ENCODE results near the gene TMEM129. TPM values are rescaled to one million over a fixed set of nuclear protein-coding genes. Genes with fewer than 3 reads are reported as not detected.

The TMEM129 gene
- total and polyA plus RNA-seq, 9 donors = 19.7 to 28.4 (median 23.3) TPM

GRCh38 chr4:1723131-1723801 lies 2.1 kb upstream of the TMEM129 start:
- H3K27ac ChIP-seq (ENCODE audit: low read length) = peak overlapping the region; percentile 62
- DNase-seq = no peak
- no peak overlapping the region for H3K4me3 ChIP-seq (ENCODE audit: low read length)
- no peaks in the 10 kb centered on the region for H3K27me3 ChIP-seq (ENCODE audit: control insufficient read depth, insufficient read depth, low read length)
- H3K4me1 ChIP-seq (ENCODE audit: control insufficient read depth, insufficient read depth, low read length) = peaks cover 44% of the 10 kb centered on the region
- 90% methylated on average over 9 of the region's 12 CpGs for WGBS (ENCODE audit: insufficient coverage)
- no peaks in the 10 kb centered on the region for H3K9me3 ChIP-seq (replicated peaks; ENCODE audit: control insufficient read depth, low read depth, low read length)
- peaks cover 43% of the 10 kb centered on the region for H3K36me3 ChIP-seq (ENCODE audit: control insufficient read depth, insufficient read depth, low read length)

GRCh38 chr4:1722551-1723118 lies 1.5 kb upstream of the TMEM129 start:
- WGBS (ENCODE audit: insufficient coverage) = 60% methylated on average over 9 of the region's 18 CpGs
- DNase-seq = no peak
- Histone ChIP-seq H3K27me3 (ENCODE audit: control insufficient read depth, insufficient read depth, low read length) (no peaks in the 10 kb centered on the region), H3K4me3 (ENCODE audit: low read length) (peak overlapping the region; percentile 54), H3K4me1 (ENCODE audit: control insufficient read depth, insufficient read depth, low read length) (peaks cover 40% of the 10 kb centered on the region), H3K27ac (ENCODE audit: low read length) (peak overlapping the region; percentile 51), H3K9me3 (replicated peaks; ENCODE audit: control insufficient read depth, low read depth, low read length) (no peaks in the 10 kb centered on the region), H3K36me3 (ENCODE audit: control insufficient read depth, insufficient read depth, low read length) (peaks cover 43% of the 10 kb centered on the region)

DNA sequence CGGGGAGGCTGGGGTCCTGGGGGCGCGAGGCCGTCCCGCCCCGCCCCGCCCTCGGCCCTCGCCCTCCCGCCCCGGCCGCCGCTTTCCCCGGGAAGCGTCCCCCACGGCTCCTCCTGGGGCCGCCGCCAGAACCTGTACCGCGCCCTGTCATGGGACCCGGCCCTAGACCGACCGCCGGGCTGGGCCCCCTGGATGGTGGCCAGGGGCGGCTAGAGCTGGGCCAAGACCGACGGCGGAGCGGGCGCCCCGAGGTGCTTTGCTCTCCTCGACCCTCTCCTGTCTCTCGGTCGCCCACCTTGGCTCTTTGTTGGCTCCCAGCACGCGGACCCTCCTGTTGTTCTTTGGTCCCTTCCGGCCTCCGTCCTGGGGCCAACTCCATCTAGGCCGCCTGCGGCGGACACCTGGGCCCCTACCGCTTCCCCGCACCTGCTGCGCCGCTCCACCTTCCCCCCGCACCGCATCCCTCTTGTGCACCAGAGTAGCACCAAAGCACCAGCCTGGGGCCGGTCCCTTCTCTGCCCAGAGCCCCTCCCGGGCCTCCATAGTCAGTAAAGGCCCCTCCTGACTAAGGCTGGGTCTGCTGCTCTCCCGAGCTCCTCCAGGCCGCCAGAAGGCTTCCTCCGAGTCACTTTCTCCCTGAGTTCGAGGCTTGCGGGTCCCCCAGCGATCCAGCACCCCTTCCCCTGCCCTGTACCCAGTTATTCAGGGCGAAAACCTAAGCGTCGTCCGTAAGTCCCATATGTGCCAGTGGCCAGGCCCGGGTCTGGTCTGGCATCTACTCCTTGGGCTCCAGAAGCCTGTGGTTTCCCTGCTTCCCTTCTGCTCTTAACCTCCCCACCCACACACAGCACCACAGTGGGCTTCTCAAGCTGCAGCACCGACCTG lies 785 bp upstream of the TMEM129 start:
- H3K4me1 ChIP-seq (ENCODE audit: control insufficient read depth, insufficient read depth, low read length) = peaks cover 37% of the 10 kb centered on the region
- H3K4me3 ChIP-seq (ENCODE audit: low read length) = peak overlapping the region; percentile 54
- H3K27ac ChIP-seq (ENCODE audit: low read length) = no peak overlapping the region
- no peaks in the 10 kb centered on the region for H3K27me3 ChIP-seq (ENCODE audit: control insufficient read depth, insufficient read depth, low read length)
- DNase-seq = no peak
- WGBS (ENCODE audit: insufficient coverage) = 3% methylated on average over 60 of the region's 61 CpGs
- H3K36me3 ChIP-seq (ENCODE audit: control insufficient read depth, insufficient read depth, low read length) = peaks cover 38% of the 10 kb centered on the region
- no peaks in the 10 kb centered on the region for H3K9me3 ChIP-seq (replicated peaks; ENCODE audit: control insufficient read depth, low read depth, low read length)

DNA sequence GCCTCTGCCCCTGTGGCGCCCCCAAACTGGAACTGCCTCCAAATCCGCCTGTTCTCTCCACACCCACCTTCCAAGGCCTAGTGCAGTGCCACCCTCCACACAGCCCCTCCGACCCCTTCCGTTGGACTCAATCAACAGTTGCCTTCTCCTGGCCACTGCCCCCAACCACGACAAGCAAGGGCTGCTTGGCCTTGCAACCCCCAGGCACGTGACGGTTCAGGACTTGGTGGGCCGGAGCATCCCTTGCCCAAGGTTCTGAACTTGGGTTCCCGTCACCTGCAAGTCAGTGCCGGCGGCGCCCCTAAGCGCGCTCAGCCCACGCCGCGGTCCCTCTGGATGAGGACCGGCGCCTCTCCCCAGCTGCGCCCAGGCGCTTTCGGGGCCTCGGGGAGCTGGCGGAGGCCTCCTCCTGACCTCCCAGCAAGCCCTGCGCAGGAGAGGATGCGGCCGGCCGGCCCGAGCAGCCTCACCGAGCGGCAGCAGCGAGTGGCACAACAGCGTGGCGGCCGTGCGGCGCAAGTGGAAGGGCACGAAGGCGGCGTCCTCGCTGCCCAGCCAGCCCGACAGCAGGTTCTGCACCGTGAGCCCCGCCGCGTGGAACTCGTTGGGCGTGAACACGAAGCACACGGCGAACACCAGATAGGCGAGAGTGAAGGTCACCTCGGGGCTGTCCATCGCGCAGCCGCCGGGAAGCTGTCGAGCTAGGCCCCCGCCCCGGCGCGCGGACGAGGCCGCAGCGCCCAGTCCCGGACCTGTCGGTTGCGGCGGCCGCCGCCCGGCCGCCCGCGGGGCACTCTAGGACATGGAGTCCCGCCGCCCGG lies 750 bp downstream of the TMEM129 start:
- peak overlapping the region; percentile 71 for H3K4me3 ChIP-seq (ENCODE audit: low read length)
- peak; percentile 63 for DNase-seq
- H3K9me3 ChIP-seq (replicated peaks; ENCODE audit: control insufficient read depth, low read depth, low read length) = no peaks in the 10 kb centered on the region
- peaks cover 28% of the 10 kb centered on the region for H3K4me1 ChIP-seq (ENCODE audit: control insufficient read depth, insufficient read depth, low read length)
- peaks cover 33% of the 10 kb centered on the region for H3K36me3 ChIP-seq (ENCODE audit: control insufficient read depth, insufficient read depth, low read length)
- H3K27me3 ChIP-seq (ENCODE audit: control insufficient read depth, insufficient read depth, low read length) = no peaks in the 10 kb centered on the region
- peak overlapping the region; percentile 76 for H3K27ac ChIP-seq (ENCODE audit: low read length)
- WGBS (ENCODE audit: insufficient coverage) = under 1% methylated on average over 74 of the region's 79 CpGs

DNA sequence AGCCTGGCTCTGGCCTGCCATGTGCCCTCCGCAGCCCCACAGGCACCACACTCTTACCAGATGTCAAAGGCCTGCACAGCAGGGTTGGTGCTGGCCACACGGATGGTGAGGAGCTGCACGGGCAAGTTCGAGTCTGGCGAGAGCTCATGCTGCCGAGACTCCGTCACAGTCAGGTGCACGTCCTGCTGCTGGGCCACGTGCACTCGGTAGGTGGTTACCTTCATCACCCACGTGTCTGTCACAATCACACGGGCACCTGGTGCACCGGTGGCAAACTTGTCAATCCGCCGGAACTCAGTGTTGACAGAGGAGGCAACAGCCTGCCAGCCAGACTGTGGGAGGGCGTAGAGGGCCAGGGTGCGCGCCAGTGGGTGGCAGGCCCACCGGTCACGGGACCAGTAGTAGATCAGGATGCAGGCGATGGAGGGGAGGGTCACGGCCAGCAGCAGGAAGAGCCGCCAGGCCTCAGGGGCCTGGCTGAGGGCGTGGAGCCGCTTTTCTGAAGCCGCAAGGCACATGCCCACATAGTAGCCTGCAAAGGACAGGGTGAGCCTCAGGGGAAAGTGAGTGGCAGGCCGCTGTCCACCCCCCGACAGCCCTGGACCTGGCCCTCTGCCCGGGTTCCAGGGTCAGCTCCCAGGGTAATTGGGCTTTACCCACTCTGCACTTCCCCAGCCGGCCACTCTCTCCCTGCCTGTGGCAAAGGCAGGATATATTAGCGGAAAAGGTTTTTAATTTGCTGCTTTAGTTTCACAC lies 2.9 kb downstream of the TMEM129 start:
- peaks cover 29% of the 10 kb centered on the region for H3K4me1 ChIP-seq (ENCODE audit: control insufficient read depth, insufficient read depth, low read length)
- H3K36me3 ChIP-seq (ENCODE audit: control insufficient read depth, insufficient read depth, low read length) = peaks cover 27% of the 10 kb centered on the region
- H3K9me3 ChIP-seq (replicated peaks; ENCODE audit: control insufficient read depth, low read depth, low read length) = no peaks in the 10 kb centered on the region
- no peak overlapping the region for H3K27ac ChIP-seq (ENCODE audit: low read length)
- H3K27me3 ChIP-seq (ENCODE audit: control insufficient read depth, insufficient read depth, low read length) = no peaks in the 10 kb centered on the region
- no peak overlapping the region for H3K4me3 ChIP-seq (ENCODE audit: low read length)
- DNase-seq = no peak
- whole genome bisulfite sequencing (ENCODE audit: insufficient coverage) = 87% methylated on average over 28 of the region's 31 CpGs

DNA sequence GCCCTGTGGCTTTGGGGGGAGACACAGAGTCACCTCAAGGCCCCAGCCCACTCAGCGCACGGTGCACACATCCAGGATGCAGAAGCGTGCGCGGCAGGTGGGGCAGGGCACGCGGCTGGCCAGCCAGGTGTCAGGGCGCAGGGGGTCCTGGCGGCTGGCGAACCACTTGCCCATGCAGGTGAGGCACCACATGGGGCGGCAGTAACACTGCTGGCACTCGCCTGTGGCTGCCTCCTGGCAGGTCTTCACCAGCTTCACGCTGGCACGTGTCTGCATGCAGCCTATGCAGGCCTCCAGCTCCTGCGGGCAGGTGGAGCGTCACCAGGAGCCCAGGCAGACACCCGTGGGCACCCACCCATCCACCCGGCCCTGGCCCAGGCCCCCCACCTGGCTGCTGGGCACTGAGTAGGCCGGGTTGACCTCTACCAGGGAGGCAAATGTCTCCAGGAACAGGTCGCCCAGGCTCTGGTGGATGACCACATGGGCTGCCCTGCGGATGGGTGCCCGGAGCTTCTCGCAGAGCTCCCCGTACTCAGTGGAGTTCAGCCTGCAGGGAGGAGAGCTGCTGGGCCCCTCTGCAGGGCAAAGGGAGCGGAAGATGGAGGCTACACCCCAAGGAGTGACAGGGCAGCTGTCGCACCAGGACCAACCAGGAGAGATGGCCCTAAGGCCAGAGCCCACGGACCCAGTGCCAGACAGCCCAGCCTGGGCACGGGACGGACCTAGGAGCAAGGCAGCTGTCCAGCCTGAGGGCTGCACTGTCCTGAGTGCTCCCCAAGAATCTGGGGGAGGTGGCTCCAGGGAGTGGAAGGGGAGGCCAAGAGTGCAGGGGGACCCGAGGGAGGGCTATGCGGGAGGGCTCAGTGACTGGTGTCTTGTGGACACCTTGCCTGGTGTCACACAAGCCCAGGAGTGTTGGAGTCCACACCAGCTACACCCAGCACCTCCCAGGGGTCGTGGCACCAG lies 3.7 kb downstream of the TMEM129 start:
- 89% methylated on average over 31 of the region's 32 CpGs for WGBS (ENCODE audit: insufficient coverage)
- H3K36me3 ChIP-seq (ENCODE audit: control insufficient read depth, insufficient read depth, low read length) = peaks cover 21% of the 10 kb centered on the region
- no peak overlapping the region for H3K4me3 ChIP-seq (ENCODE audit: low read length)
- no peak overlapping the region for H3K27ac ChIP-seq (ENCODE audit: low read length)
- peaks cover 26% of the 10 kb centered on the region for H3K4me1 ChIP-seq (ENCODE audit: control insufficient read depth, insufficient read depth, low read length)
- no peaks in the 10 kb centered on the region for H3K9me3 ChIP-seq (replicated peaks; ENCODE audit: control insufficient read depth, low read depth, low read length)
- DNase-seq = no peak
- no peaks in the 10 kb centered on the region for H3K27me3 ChIP-seq (ENCODE audit: control insufficient read depth, insufficient read depth, low read length)

DNA sequence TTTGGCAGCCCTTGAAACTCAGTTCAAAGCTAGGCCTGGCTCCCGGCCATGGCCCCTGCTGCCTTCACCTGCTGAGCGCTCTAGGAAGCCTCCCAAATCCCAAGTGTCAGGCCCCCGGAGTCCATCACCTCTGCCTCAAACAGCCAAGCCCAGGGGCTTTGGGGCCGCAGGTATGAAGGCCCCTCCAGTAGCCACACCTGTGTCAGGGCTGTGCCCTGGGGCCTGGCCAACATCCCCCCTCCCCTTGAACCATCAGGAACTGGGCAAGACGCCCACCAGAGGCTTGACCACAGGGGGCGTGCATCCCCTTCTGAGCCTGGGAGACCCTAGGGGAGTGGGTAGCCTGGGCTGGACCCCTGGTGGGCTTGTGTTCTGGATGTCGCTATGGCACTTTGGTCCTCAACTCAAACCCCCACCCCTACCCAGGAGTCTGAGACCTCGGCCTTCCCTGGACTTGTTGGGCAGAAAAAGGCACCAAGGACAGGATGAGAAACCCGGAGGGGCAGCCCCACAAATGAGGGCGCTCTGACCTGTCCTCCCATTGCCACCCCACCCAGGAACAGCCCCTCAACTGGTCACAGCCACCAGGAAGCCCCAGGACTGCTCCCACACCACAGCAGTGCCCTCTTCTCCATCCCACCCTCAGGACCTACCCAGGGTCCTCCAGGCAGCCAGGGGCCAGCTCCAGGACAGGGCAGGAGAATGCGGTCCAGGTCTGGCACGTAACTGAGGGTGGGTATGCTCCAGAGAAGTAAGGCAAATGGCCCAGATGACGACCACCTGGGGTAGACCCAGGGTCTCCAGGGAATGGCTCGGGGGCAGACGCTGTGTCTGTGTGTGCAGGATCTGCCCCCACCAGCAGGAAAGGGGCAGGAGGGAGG lies 4.8 kb downstream of the TMEM129 start:
- Histone ChIP-seq H3K27me3 (ENCODE audit: control insufficient read depth, insufficient read depth, low read length) (no peaks in the 10 kb centered on the region), H3K27ac (ENCODE audit: low read length) (no peak overlapping the region), H3K4me1 (ENCODE audit: control insufficient read depth, insufficient read depth, low read length) (peaks cover 19% of the 10 kb centered on the region), H3K4me3 (ENCODE audit: low read length) (no peak overlapping the region), H3K9me3 (replicated peaks; ENCODE audit: control insufficient read depth, low read depth, low read length) (no peaks in the 10 kb centered on the region), H3K36me3 (ENCODE audit: control insufficient read depth, insufficient read depth, low read length) (peaks cover 18% of the 10 kb centered on the region)
- no peak for DNase-seq
- WGBS (ENCODE audit: insufficient coverage) = 66% methylated on average over 8 of the region's 15 CpGs

All from muscle of leg (tissue), 11 donors.